Astrocyte of the cerebellum (primary cell): ENCODE measurements around the gene PXT1.
"Not testable (repeated sequence)": the region's sequence is repeated elsewhere in the genome, so short reads cannot be mapped to it uniquely, and the experiment has no call there.

ENCODE experiments used
- DNase-seq: peaks from one replicate; pipeline ENCODE4 v3.0.0-alpha.2; 2011; ENCODE audit warnings: low read depth
- H3K4me3 ChIP-seq: 2 replicates; pipeline ENCODE4 v1.5.1; 2011; ENCODE audit warnings: mild to moderate bottlenecking, low read depth, low read length, moderate library complexity
- in situ Hi-C: cut with HindIII; loops from 2 replicates; pipeline ENCODE4 v1.10.0; 2017; ENCODE audit warnings: low sequenced_read_pairs
- TF ChIP-seq, protein P1 (sequence below): IDR thresholded peaks from 2 replicates; pipeline ENCODE4 v1.5.1; 2012; ENCODE audit warnings: low read length, low read depth, moderate library complexity, mild to moderate bottlenecking; ENCODE audit errors: missing control alignments

The PXT1 gene

DNA sequence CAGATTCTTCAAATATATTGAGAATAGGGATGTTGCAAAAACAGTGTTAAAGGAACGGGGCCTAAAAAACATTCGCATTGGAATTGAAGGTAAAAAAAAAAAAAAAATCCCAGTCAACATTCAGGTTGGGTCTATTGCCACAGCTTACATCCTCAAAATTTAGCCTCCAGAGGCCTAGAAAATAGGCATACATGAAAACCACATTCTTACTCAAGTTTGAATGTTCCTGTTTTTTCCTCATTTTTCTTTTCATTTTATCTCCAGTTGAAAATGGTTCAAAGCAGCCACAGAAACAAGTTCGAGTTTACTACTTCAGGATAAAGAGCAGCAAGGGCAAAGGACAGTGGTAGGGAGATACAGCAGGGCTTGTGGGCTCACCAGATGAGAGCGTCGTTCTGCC is 42.1 kb upstream of the PXT1 start:
- no peak overlapping the region for H3K4me3 ChIP-seq
- in situ Hi-C loops: no loop called here
- DNase-seq: no peak
- TF ChIP-seq, protein P1, sequence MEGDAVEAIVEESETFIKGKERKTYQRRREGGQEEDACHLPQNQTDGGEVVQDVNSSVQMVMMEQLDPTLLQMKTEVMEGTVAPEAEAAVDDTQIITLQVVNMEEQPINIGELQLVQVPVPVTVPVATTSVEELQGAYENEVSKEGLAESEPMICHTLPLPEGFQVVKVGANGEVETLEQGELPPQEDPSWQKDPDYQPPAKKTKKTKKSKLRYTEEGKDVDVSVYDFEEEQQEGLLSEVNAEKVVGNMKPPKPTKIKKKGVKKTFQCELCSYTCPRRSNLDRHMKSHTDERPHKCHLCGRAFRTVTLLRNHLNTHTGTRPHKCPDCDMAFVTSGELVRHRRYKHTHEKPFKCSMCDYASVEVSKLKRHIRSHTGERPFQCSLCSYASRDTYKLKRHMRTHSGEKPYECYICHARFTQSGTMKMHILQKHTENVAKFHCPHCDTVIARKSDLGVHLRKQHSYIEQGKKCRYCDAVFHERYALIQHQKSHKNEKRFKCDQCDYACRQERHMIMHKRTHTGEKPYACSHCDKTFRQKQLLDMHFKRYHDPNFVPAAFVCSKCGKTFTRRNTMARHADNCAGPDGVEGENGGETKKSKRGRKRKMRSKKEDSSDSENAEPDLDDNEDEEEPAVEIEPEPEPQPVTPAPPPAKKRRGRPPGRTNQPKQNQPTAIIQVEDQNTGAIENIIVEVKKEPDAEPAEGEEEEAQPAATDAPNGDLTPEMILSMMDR: no peak

DNA sequence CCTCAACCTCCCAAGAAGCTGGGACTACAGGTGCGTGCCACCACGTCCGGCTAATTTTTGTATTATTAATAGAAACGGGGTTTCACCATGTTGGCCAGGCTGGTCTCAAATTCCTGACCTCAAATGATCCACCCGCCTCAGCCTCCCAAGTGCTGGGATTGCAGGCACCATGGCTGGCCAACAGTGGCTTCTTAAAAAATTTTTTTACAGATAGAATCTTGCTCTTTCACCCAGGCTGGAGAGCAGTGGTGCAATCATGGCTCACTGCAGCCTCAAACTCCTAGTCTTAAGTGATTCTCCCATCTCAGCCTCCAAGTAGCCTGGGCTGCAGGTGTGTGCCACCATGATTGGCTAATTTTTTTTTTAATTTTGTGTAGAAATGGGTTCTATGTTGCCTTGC is 40.7 kb upstream of the PXT1 start:
- in situ Hi-C loops, H3K4me3 ChIP-seq, DNase-seq: not testable (repeated sequence)

DNA sequence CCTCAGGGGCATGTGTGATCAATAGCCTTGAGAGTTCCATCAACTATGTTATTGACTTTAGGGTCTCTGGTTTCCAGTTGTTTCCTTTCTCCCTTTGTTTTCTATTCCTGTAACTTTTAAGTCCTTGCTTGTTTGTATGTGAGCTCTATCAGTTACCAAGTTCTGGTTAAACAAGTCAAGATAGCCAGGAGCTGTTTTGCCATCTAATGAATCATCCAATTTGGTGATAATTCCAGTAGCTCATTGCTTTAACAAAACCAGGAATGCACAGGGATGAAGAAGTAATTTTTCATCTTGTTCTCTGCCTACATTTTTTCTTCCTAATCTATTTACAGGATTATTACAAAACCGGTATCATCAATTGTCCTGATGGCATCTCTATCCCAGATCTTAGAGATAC is 36.6 kb upstream of the PXT1 start:
- DNase-seq: no peak
- TF ChIP-seq, protein P1: no peak
- in situ Hi-C loops: no loop called here
- no peak overlapping the region for H3K4me3 ChIP-seq

DNA sequence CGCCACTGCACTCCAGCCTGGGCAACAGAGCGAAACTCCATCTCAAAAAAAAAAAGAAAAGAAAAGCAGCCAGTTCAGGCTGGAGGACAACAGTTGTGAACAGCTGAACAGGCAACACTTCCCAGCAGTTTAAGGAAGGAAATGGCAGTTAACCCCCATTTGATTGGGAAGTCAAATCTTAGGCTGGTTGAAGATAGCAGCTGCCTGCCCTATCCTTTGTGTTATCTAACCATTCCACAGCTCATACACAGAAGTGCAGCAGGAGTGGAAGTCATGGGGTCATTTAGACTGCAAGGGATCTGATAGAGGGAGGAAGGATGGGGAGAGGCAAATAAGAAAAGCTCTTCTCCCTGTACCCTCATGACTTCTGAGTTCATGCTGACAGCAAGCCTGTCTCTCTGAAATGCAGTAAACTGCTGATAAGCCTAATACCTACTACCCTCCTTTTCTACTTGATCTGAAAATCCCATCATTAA is 35.4 kb upstream of the PXT1 start:
- in situ Hi-C loops: no loop called here
- H3K4me3 ChIP-seq: no peak overlapping the region
- DNase-seq: no peak
- TF ChIP-seq, protein P1: no peak

DNA sequence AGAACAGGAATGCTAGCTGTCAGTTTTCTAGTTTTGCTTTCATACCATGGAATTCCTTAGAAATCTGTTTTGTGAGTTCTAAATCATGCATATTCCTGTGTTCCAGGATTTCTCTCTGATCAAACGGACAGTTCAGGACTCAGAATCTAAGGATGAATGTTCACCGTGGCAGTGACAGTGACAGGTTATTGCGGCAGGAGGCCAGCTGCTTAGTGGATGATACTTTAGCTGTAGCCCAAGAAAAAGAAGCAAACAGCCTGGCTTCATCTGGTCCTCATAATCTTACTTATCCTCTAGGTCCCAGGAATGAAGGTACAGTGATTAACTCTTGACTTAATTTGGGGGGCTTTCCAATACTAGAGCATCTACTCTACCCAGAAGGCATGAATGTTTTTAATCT is 27.3 kb upstream of the PXT1 start:
- in situ Hi-C loops: no loop called here
- TF ChIP-seq, protein P1: no peak
- DNase-seq: no peak
- no peak overlapping the region for H3K4me3 ChIP-seq

DNA sequence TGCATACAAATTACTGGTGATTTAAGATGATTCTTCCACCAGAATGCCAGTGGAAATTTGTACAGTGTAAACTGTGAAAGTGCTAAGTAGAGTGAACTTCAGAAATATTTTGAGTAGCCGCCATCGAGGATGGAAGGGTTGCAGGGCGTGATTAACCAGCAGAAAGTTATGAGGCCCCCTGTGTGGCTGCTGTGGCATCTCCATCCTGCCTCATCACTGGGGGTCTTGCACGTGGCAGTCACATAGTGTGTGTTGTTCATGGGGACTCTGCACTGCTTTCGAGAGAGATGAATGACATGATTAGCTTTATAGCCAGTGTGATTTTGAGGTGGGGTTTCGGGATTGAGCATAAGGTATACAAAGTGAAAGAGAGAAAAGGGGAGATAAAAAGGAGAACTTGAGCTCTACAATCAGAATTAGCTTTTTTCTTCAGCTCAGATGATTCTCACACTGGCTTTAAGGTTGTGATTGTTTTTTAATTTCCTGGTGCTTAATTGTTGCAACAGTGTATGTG is 26.6 kb upstream of the PXT1 start:
- in situ Hi-C loops: no loop called here
- DNase-seq: no peak
- TF ChIP-seq, protein P1: no peak
- no peak overlapping the region for H3K4me3 ChIP-seq

DNA sequence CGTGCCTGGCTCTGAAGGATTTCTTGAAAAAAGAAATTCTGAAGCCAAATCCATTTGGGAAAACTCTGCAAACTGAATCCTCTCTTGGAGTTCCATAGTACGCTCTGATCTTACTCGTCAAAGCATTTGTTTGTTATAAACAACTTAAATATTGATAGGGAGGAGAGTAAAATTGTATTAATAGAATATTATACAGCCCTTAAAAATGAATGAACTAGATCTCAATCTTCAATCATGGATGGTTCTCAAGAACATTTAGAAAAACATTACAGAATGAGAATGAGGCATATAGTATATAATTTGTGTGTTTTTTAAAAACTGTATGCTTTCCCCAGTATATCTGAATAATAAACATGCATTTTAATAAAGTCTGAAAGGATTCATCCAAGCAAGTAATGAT is 25.0 kb upstream of the PXT1 start:
- TF ChIP-seq, protein P1: no peak
- in situ Hi-C loops: no loop called here
- no peak overlapping the region for H3K4me3 ChIP-seq
- no peak for DNase-seq
